Fibroblast of mammary gland (primary cell): ENCODE data around the gene LRP1.

Source experiments
- DNase-seq: peaks from one replicate; pipeline ENCODE4 v3.0.0-alpha.2; 2010; ENCODE audit warnings: low read depth
- H3K4me3 ChIP-seq: 2 replicates; pipeline ENCODE4 v1.5.1; 2011; ENCODE audit warnings: low read depth, mild to moderate bottlenecking, low read length, moderate library complexity; ENCODE audit not compliant: control insufficient read depth
- CTCF ChIP-seq: conservative IDR thresholded peaks from 2 replicates; pipeline ENCODE4 v1.5.1; 2011; ENCODE audit warnings: low read depth, low read length, inconsistent platforms; ENCODE audit not compliant: control insufficient read depth, insufficient read depth

Gene LRP1

DNA sequence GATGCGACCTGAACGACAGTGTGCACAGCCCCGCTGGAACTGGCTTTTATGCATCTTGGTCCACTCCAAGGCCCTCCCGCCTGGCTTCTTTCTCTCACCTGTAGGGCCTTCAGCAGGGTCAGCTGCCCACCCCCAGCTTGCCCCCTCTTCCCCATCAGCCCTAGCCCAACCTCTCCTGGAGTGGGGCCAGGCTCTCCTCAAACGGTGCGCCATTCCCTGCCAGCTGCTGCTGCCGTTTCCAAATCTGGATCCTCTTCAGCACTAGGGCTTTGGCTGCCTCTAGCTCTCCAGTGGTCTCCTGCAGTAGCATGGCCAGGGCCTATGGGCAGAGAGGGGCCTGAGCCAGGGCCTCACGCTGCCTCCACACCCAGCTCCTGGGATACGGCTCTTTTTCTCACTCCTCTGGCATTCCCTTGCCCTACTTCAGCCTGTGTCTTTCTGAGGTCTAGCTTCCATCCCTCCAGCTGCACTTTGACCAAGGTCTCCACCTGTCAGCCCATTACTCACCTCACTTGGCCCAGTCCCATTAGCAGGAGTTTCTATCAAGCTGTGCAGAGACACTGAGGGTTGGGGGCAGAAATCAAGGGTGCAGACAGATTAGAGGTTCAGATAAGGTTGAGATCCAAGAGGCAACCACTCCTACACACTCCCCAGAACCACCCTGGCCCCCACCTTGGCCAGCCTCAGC, 22.1 kb upstream of the LRP1 start:
- no peak for DNase-seq
- H3K4me3 ChIP-seq = no peak overlapping the region
- no peak for TF ChIP-seq CTCF

DNA sequence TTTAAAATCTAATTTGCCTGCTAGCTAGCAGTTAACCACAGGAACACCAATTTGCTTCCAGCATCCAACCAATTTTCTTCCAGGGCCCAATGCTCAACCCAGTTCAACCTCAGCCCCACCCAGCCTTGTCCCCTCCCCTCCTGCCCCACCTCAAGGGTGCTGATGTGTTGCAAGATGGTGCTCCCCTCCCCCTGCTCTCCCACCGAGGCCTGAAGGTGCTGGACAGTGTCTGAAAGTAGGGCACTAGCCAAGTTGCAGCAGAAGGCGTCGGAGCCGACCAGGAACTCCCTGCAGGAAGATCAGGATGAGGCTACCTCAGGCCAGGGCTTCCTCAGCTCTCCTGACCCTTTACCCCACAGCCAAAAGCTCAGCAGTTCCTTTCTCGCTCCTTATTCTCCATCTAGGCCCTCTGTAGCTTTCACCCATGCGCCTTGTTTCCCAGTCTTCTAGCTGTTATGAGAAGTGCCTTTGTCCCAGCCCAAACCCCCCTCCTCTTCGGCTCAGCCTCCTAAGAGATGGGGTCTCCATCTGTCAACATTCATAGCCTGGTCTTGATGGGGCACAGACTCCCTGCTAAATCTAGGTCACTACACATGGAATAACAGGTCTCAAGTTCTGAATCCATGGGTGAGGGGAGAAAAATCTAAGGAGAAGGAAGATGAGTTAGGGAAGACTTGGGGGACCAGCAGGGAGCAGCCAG, 20.7 kb upstream of the LRP1 start:
- TF ChIP-seq CTCF = no peak
- DNase-seq = no peak
- no peak overlapping the region for H3K4me3 ChIP-seq

DNA sequence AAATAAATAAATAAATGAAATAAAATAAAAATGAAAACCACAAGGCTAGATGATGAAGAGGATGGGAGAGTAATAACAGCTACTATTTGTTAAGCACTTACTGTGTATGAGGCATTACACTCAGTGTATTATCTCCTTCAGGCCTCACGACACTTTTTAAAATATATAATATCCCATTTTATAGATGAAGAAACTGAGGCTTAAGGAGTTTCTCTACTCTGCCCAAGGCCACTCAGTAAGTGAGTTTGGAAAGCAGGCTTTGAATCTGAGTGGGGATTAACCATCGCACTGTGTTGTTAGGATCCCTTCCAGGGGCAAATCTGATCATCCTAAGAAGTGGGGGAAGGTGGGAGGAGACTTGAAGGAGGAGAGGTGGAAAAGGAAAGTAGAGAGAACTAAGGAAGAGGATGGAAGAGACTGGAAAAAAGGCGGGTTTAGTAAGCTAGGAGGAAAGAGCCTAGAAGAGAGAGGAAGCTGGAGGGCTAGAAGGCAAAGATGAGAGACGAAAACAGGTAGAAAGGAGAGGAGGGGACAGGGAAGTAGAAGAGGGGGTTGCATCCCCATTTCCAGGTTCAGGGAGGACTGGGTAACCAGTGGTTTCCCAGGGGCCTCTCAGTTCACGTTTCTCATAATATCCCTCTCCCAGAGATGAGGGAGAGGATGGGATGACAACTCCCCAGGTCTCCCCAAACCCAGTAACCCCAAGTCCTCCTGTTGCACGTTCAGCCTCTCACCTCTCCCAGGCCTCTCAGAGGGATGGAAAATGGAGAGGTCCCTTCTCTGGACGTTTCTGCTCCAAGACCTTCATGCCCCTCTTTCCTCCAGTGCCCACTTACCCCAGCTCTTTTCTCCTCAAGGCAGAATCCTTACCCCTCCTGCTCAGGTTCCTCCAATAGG, 18.8 kb upstream of the LRP1 start:
- peak overlapping the region; percentile 92 for H3K4me3 ChIP-seq
- TF ChIP-seq CTCF = no peak
- DNase-seq = no peak

GRCh38 chr12:57110104-57111030, 17.9 kb upstream of the LRP1 start:
- peak; percentile 40 for DNase-seq
- no peak for TF ChIP-seq CTCF

DNA sequence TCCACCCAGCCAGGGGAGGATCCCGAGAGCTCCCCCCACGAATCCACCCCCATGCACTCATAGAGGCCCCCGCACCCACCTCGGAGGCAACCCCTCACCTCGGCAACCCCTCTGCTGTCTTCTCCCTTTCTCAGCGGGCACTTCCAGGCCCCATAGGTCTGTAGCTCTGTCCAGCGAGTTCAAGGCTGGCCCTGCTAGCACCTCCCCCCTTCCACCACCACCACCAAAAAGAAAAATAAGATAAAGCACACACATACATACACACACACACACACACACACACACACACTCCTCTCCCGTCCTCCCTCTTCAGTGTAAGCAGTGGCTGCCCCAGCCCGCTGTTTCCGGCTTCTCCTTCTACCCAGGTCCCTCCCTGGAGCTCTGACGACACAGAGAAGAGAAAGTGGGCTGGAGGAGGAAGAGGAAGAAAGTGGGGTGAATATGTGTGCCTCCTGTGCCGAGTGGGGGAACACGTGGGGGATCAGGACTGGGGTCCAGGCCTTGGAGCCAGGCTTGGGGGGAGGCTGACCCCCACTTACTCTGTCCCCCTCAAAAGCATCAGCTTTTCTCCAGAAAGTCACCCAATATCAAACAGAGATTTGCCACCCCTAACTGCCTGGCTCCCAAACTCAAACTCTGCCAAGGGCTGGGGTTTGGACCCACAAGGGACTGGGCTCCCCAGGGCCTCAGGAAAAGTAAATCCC, 17.1 kb upstream of the LRP1 start, which contains the start of gene STAT6:
TSS of gene STAT6 (minus strand) at position 332 of the 704 bp plus-strand sequence. CDS start 3,084 bp downstream, outside the sequence.
- DNase-seq = peak; percentile 87
- TF ChIP-seq CTCF = no peak
- peak within 1 kb of the TSS; percentile 92 for H3K4me3 ChIP-seq

More at GRCh38 chr12:57110104-57111030, 17.9 kb upstream of the LRP1 start:
- H3K4me3 ChIP-seq = peak overlapping the region; percentile 92
